22Rv1 (cell line): ENCODE measurements around the gene OR2AT4.

Source experiments
- H3K27ac ChIP-seq: fragments of 450-650 bp; 2 replicates; pipeline ENCODE4 v1.5.1; 2017
- ZFX ChIP-seq: fragments of 450-650 bp; IDR thresholded peaks from 2 replicates; pipeline ENCODE4 v1.6.1; 2017; ENCODE audit warnings: antibody characterized with exemption, borderline replicate concordance
- TF ChIP-seq, protein P1 (sequence below): fragments of 450-650 bp; IDR thresholded peaks from 2 replicates; pipeline ENCODE4 v1.5.1; 2017; ENCODE audit warnings: mild to moderate bottlenecking

Gene OR2AT4

DNA sequence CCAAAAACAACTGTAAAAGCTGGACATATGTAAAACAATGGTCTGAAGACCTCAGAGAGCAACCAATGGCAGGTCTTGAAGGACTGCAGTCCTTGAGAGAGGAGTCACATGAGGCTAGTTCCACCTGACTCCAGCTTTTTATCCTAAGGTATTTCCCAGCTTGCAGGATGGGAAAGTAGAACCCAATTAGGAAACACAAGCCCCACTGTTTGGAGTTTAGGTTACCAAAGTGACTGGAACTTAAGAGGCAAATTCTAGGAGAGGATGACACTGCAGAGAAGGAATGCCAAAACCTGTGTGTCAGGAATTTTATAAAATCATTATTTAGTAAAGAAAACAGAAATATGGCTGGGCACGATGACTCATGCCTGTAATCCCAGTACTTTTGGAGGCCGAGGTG, 18.4 kb downstream of the OR2AT4 start:
- no peak overlapping the region for H3K27ac ChIP-seq
- no peak for TF ChIP-seq ZFX
- TF ChIP-seq, protein P1, sequence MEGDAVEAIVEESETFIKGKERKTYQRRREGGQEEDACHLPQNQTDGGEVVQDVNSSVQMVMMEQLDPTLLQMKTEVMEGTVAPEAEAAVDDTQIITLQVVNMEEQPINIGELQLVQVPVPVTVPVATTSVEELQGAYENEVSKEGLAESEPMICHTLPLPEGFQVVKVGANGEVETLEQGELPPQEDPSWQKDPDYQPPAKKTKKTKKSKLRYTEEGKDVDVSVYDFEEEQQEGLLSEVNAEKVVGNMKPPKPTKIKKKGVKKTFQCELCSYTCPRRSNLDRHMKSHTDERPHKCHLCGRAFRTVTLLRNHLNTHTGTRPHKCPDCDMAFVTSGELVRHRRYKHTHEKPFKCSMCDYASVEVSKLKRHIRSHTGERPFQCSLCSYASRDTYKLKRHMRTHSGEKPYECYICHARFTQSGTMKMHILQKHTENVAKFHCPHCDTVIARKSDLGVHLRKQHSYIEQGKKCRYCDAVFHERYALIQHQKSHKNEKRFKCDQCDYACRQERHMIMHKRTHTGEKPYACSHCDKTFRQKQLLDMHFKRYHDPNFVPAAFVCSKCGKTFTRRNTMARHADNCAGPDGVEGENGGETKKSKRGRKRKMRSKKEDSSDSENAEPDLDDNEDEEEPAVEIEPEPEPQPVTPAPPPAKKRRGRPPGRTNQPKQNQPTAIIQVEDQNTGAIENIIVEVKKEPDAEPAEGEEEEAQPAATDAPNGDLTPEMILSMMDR: no peak

- no peak for TF ChIP-seq ZFX
- TF ChIP-seq, protein P1: no peak
- no peak overlapping the region for H3K27ac ChIP-seq
Measured at GRCh38 chr11:75077316-75077715, 19.4 kb downstream of the OR2AT4 start.

GRCh38 chr11:75076671-75077070, 20.0 kb downstream of the OR2AT4 start:
- H3K27ac ChIP-seq: no peak overlapping the region
- no peak for TF ChIP-seq ZFX
- TF ChIP-seq, protein P1: no peak

DNA sequence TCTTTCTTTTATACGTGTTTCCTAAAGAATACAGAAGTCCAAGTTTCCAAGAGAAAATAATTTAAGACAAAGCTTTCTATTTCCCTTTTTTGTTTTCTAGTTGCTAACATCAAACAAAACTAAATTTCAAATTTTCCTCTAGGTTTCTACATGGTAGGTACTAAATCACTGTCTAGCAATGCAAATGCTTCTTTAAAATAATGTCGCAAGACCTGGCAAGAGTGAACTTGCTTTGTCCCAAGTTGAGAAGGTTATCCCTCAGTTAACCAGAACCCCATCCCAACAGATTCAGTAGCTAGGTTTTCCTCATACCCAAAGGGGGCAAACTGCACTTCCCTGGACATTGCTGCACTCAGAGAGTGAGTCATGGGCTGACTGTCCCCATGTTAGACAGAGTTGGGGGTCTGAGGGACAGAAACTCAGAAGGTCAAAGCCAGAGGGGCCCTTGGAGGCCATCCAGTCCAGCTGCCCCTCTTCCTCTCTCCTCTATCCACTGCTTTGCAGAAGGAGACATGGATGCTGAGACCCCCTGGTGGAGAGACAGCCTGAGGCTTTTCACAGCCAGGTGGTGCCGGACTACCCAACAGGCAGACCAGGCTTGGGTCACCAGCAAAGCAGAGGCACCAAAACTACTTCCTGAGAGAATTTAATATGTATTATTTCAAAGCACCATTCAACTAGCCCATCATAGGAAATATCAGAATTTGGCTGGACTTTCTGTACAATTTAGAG, 23.1 kb downstream of the OR2AT4 start:
- H3K27ac ChIP-seq: no peak overlapping the region
- no peak for TF ChIP-seq ZFX
- TF ChIP-seq, protein P1: no peak

GRCh38 chr11:75072582-75072981, 24.1 kb downstream of the OR2AT4 start:
- TF ChIP-seq, protein P1: no peak
- no peak for TF ChIP-seq ZFX
- no peak overlapping the region for H3K27ac ChIP-seq

GRCh38 chr11:75069473-75069872, 27.2 kb downstream of the OR2AT4 start:
- TF ChIP-seq, protein P1: no peak
- no peak for TF ChIP-seq ZFX
- no peak overlapping the region for H3K27ac ChIP-seq

GRCh38 chr11:75068993-75069392, 27.7 kb downstream of the OR2AT4 start:
- TF ChIP-seq ZFX: no peak
- TF ChIP-seq, protein P1: no peak
- H3K27ac ChIP-seq: no peak overlapping the region
